HG03280 (cell line): ENCODE measurements around the gene EIPR1.
A peak's percentile ranks its signal among the peaks of the same experiment; 100 is the strongest.

Experiments
- ATAC-seq: cut with Tn5 transposase; IDR thresholded peaks from one replicate; pipeline ENCODE4 v1.9.1; 2021; ENCODE audit warnings: mild to moderate bottlenecking, moderate library complexity; ENCODE audit not compliant: unreplicated experiment

Gene EIPR1

DNA sequence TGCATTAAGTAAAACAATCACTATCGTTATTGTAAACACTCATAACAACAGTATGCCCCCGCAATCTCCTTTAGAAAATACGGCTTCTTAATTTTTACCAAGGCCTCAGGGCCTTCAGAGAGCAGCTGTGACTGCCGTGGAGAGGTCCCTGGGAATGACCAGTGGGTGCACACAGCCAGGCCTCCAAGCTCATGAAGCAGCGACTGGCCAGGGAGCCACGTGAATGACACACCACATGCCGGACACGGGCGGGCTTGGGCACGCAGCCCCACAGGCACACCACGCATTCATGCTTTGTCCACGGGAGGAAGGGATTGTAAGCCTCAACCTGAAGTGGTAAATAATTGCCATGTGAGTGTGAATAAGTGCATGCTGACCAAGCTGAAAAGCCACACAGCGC, 121.0 kb downstream of the EIPR1 start:
- ATAC-seq: no peak

DNA sequence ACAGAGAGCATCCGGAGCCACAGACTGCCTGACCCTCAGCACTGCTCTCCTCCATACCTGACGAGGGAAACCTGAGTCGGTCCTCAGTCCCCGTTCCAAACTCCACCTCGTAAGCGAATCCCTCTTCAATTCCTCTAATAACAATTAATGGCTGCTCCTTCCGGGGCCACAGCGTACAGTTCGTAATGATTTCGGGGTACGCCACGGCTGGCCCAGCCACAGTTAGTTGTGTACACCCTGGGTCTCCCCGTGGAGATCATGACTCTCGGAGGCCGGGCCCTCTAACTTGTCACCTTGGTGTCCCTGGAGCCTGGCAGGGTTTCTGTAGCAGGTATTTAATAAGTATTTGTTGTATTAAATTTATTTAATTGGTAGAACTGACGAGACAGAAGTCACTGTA, 121.5 kb downstream of the EIPR1 start:
- no peak for ATAC-seq

DNA sequence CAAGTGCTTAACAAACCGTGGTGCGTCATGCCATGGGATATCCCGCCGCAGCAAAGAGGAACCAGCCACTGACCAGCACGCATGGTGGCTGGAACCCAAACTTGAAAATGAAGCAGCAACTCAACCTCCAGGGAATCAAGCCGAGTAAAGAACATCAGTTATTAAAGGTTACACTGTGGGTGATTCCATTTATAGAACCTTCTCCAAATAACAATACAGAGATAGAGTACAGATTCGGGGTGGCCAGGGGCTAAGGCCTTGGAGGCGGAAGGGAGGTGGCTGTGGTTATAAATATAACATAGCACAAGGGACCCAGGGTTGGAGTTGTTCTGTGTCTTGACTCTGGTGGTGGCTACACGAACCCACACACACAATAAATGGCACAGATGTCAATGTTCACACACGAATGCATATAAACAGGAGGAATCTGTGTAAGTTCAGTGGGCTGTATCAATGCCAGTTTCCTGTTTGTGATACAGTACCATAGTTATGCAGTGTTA, 123.1 kb downstream of the EIPR1 start:
- peak; percentile 73 for ATAC-seq

DNA sequence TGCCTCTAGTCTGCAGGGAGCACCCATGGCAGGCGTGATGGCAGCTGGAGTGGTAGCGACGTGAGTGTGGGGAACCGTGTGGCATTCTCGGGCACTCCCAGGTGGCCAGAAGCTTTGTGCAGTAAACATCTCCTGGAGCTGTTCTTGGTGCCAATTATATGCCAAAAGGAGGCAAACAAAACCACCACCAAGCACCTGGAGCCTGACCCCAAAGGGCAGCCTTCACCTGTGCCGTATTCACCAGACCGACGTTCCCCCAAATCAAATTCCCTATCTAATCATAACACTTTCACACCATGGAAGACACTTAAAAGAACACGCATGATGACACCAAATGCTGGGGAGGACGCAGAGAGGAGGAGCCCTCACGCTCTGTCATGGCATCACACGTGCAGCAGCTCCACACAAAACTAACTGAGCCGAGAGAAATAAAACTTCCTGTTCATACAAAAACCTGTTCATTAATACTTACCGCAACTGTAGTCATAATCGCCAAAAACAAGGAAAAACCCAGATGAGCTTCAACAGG, 123.6 kb downstream of the EIPR1 start:
- ATAC-seq: no peak

DNA sequence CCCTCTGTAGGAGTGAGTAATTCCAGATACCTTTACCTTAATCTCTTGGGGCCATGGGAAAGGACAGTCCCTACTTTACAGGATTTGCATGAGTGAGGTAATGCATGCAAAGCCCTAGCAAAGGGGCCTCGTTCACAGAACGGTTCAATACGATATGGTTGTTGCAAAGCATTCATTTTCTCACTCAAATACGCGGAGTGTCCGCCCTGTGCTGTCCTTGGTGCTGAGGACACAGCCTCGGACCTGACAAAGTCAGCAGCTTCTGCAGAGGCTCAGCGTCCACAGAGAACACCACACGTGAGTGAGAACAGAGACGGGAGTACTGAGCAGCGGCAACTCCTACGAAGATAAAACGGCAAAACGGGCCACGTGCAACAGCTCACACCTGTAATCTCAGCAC, 125.7 kb downstream of the EIPR1 start:
- no peak for ATAC-seq

DNA sequence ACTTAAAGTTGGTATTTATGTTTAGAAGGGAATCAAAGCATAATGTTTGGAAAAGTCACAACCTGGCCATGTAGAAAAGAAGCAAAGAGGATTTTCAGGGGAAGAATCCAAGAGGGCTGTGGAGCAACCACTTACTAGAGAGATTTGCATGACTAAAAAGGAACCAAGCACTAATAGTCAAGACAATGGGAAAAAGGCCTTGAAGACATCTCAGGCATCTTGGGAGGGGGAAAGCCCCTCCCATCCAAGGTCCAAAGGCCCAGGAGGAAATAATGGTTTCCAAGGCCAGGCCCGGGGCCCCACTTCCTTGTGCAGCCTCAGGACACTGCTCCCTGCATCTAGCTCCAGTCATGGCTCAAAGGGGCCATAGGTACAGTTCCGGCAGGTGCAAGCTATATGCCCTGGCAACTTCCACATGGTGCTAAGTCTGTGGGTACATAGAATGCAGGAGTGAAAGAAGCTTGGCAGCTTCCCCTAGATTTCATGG, 128.1 kb downstream of the EIPR1 start:
- ATAC-seq: no peak

DNA sequence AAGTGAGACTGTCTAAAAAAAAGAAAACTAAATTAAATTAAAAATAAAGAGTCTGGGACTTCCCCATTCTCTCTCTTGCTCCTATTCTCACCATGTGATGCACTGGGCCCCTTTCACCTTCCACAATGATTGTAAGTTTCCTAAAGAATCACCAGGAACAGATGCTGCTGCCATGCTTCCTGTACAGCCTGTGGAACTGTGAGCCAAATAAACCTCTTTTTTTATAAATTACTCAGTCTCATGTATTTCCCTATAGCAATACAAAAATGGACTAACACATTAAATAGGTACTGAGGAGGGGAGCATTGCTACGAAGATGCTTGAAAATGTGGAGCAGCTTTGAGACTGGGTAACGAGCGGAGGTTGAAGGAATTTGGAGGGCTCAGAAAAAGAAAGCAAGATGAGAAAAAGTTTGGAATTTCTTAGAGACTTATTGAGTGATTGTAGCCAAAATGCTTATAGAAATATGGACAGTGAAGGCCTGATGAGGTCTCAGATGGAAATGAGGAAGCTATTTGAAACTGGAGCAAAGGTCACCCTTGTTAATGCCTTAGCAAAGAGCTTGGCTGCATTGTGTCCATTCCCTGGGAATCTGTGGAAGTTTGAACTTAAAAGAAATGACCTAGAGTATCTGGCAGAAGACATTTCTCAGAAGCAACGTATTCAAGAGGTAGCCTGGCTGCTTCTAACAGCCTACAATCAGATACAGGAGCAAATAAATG, 128.7 kb downstream of the EIPR1 start:
- no peak for ATAC-seq

DNA sequence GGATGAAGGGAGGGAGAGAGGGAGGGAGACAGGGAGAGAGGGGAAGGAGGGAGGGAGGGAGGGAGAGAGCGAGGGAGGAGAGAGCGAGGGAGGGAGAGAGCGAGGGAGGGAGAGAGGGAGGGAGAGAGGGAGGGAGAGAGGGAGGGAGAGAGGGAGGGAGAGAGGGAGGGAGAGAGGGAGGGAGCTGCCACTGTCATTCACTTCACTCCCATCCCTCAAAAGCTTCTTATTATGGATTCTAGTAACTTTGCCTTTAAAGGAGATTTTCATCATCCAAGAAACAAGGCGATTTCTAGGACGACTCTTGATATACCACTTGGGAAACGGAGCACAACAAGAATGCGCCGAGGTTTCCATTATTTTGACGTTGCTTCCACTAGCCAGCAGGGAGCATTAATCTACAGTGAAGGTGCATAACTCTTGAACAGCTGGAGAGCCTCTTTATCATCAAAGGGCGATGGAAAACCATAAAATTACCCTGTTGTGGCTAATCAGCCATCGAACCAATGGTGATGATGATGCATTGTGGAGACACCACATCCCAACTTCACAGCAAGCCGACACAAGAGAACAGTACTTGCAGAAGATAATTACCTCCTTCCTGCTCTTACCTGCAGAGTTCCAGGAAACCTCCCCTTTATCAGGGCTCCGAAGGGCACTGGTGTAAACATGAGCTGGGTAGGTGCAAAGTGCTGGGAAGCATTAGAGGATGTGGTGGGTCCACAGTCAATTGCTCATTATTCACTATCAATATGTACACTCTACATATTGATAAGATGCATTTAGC, 130.5 kb downstream of the EIPR1 start:
- ATAC-seq: no peak

DNA sequence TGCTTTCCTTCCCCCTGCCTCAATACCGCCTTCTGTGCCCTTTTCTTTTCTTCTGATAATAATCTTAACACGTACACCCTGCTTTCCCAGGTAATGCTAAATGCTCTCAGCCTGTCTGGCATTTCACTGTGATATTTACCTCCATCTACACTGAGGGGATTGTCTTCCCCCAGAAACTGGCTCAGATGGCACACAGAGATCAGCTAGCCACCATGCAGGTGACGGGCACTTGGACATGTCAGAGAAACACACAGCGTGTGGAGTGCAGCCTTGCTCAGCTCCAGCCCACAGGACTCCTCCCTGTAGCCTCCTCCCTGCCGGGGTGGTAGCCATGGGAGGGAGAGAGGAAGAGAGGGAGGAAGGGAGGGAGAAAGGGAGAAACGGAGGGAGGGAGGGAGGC, 131.2 kb downstream of the EIPR1 start:
- no peak for ATAC-seq

DNA sequence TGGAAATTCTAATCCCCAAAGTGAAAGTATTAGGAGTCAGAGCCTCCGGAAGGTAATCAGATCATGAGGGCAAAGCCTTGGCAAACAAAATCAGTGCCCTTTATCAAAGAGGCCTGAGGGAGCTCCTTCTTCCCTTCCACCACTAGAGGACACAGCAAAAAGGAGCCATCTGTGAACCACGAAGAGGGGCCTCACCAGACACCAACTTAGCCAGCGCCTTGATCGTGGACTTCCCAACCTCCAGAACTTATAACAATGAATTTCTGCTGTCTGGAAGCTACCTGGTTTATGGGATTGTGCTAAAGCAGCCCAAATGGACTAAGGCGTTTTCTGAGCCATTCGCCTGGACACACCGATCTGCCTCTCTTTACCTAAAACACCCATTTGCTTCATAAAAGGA, 133.1 kb downstream of the EIPR1 start:
- ATAC-seq: no peak

DNA sequence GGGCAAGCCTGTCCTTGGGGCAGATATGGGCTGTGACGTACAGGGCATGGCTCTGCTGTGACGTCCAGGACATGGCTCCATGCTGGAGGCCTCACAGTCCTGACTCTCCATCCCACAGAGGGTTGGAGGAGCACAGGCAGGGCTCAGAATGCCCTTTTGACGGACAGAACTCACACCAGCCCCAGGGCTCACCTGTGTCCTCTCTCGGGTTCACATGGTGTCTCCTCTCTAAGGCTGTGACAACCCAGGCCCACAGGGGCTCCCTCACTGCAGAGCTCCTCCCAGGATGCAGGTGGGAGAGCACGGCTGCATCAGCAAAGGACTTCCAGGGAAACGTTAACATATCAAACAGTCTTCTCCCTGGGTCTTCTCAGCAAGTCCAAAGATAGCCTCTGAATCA, 133.8 kb downstream of the EIPR1 start:
- ATAC-seq: no peak

DNA sequence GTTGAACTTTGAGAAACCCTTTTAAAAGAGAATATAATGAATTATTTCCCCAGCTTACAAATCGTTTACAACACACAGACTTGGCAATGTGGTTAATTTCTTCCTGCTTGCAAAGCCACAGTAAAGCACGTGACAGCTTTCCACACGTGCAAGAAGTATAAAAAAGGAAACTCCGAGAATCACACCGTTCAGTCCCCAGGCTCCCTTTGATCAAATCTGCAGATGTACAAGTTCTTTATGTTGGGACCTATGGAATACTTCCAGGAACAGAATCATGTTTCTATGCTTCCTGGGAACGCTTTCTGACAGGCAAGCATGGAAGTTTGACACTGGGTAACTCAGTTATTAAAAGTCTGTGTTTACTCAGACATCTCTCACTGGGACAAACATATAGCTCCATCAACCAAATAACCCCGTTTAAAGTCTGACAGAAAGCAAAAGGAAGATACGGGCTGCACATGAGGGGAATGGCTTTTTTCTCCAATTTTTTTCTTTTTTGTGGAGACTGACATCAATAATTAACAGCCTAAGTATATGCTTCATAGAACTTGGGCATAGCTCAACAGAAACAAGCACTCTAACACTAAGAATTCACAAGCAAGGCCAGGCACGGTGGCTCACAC, 134.8 kb downstream of the EIPR1 start:
- ATAC-seq: no peak

DNA sequence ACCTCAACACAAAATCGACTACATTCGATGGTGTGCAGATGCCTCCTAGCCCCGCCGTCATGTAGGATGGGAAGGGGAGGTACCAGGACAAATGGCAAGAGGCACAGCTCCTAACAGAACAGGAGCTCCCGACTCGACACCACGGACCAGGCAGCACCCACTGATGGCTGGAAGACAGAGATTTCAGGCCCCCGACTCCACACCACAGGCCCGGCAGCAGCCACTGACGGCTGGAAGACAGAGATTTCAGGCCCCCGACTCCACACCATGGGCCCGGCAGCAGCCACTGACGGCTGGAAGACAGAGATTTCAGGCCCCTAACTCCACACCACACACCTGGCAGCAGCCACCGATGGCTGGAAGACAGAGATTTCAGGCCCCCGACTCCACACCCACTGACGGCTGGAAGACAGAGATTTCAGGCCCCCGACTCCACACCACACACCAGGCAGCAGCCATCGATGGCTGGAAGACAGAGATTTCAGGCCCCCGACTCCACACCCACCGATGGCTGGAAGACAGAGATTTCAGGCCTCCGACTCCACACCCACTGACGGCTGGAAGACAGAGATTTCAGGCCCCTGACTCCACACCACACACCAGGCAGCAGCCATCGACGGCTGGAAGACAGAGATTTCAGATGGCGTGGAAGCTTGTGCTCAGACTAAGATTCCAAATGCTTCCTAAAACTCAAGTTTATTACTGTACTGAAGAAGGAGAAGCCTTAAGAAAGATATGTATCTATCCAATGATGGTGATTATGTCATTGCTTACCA, 135.5 kb downstream of the EIPR1 start:
- no peak for ATAC-seq

DNA sequence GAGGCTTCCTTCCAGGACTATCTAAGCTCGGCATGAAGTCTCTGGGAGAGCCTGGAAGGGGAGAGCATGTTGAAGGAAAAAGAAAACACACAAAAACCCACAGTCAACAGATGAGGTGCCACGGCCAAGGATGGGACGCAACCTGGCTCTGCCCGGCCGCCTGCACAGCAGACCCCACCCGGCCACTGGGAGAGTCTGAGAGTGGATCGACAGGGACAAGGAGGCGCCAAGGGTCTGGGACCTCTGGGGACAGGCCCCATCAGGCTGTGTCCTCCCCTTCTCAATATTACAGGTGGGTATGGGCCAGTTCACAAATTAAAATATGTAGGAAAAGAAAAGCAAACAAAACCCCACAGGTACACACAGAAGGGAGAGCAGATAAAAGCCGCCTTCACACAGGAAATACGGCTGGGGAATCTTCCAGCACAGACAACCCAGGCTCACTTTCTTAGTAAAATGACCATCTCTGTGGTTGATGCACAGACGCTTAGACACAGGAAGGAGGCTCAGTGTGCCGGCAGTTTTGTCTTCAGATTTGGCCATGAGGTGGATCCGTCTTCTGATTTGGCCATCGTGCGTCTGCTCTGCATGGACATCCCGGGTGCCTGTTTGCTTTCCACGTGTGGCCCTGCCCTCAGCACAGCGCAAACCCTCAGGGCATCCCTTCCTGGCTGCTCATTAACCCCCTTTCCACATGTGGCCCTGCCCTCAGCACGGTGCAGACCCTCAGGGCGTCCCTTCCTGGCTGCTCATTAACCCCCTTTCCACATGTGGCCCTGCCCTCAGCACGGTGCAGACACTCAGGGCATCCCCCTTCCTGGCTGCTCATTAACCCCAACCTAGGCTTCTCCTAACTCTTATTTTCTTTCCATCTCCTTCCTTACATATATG, 138.4 kb downstream of the EIPR1 start:
- ATAC-seq: no peak

DNA sequence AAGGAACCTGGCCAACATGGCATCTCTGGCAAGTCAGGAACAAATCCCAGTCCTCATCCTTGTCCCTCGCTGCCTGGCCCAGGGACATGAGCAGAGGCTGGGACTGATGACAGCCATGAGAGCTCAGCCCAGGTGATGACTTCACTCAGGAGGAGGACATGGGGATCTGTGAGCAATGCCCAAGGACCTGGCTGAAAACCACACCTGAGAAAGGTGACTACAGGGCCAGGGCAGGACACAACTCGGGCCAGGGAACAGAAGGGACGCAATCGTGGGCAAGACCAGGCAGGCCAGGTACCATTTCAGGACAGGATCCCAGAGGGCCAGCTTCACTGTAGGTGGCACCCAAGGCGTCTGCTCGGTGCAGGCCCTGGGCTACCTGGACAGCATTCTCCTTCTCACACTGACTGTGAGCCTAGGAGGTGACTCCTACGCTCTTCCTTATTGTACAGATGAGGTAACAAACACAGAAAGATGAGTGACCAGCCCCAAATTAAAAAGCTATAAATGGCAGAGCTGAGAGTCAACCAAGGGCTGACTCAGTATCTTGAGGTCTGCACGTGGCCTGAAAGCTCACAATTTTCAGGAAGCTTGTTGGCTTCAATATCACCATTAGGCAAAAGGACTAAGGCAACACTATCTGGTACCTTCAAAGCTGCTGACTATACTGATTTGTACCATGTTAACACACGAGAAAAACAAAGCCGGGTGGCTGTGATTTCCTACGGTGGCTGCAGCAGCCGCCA, 141.1 kb downstream of the EIPR1 start:
- ATAC-seq: no peak

DNA sequence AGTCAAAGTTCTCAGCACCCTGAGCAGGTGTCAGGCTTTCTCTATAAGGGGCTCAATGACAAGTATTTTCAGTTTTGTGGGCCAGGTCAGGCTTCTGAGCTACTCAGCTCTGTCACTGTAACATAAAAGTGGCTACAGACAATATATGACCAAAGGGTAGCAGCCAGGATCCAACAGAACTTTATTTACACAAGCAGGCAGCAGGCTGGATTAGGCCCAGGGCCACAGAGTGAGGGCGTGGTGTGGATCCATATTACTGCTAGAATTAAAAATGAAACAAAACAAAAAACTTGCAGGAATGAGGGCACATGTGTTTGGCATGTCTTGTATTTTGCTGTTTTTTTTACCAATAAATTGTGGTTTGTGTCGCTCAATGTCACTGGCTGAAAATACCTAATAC, 143.7 kb downstream of the EIPR1 start:
- ATAC-seq: no peak

DNA sequence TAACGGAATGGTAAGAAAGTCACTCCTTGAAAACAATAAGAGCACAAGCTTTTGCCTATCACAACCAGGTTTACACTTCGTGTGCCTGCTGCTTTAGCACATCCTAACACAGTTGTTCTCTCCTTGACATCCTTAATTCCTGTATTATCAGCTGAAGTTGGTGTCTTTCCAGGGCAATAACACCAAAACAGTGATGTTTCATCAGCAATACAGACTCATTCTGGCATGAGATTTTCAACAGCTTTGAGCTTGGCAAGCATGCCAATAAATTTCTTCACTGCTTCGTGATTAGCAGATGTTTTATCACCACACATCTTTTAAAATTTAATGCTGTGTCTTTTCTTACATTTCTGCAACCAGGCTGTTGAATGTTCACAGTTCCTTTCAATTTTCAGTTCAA, 148.4 kb downstream of the EIPR1 start:
- ATAC-seq: no peak

DNA sequence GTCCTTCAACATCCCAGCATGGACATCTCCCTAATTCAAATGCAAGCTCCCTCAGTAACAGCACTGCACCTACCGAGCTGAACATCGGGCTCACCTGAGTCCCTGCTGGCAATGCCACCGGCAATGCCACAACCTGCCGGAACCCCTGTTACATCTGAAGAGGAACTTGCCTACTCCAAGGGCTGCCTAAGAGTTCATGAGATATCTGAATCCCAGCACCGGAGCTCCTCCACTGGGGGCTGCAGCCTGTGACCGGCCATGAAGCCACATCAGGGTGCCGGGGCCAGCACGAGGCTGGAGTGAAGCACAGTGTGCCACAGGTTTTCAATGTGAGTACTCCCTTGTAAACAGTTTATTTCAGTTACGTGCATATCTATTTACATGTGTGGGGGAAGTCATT, 152.9 kb downstream of the EIPR1 start:
- no peak for ATAC-seq
